Upper lobe of right lung (tissue), 1 donor: ENCODE data around the gene MCCC2. TPM values are rescaled to one million over a fixed set of nuclear protein-coding genes. Genes with fewer than 3 reads are reported as not detected.
"Not testable (repeated sequence)": the region's sequence is repeated elsewhere in the genome, so short reads cannot be mapped to it uniquely, and the experiment has no call there.

Experiments
- ATAC-seq: fragments of 200-7000 bp; cut with Tn5 transposase; one replicate; pipeline ENCODE4 v1.9.1; 2020; ENCODE audit warnings: mild to moderate bottlenecking, moderate library complexity
- DNase-seq: peaks from one replicate; pipeline ENCODE4 v3.0.0-alpha.2; 2020
- H3K27ac ChIP-seq: fragments of 200-600 bp; one replicate; pipeline ENCODE4 v1.8.0; 2022
- H3K27me3 ChIP-seq: fragments of 200-600 bp; one replicate; pipeline ENCODE4 v1.8.0; 2022; ENCODE audit warnings: mild to moderate bottlenecking
- H3K36me3 ChIP-seq: fragments of 200-600 bp; one replicate; pipeline ENCODE4 v1.8.0; 2022
- H3K4me1 ChIP-seq: fragments of 200-600 bp; one replicate; pipeline ENCODE4 v1.8.0; 2022
- H3K4me3 ChIP-seq: fragments of 200-600 bp; one replicate; pipeline ENCODE4 v1.8.0; 2022; ENCODE audit warnings: mild to moderate bottlenecking
- H3K9me3 ChIP-seq: fragments of 200-600 bp; one replicate; pipeline ENCODE4 v1.8.0; 2022
- intact Hi-C: fragments of 100-400 bp; cut with DNase I; formaldehyde crosslinking; loops from one replicate; pipeline ENCODE4 v1.11.0; 2022
- long read RNA-seq: library from polyadenylated mRNA; unstranded; transcript quantifications from one replicate; pipeline ENCODE4 v2.0.0, GENCODE V29; 2021
- total RNA-seq: library from RNA; stranded (reverse); fragmentation: NEBNext Ultra II Directional; extraction: Animal tissue kit (Norgen Biotek cat#: 25700); gene quantifications from one replicate; pipeline ENCODE4 v1.2.1, GENCODE V29; 2021
- TF ChIP-seq, protein P1 (sequence below): fragments of 200-600 bp; IDR thresholded peaks from one replicate; pipeline ENCODE4 v1.8.0; 2022; ENCODE audit warnings: antibody characterized with exemption
- donor health status: DM: no; HTN: yes; CAD: no; lungs with severe emphysema.

Gene MCCC2
- total RNA-seq: 39.9 TPM
- long read RNA-seq, transcript MCCC2-201 (17 exons, 3,665 nt): major isoform, 11 of 21 reads
- long read RNA-seq, partial matches to known transcripts: 1 of 21 reads
- long read RNA-seq, other reads (novel, unspliced or antisense): 9 of 21 reads

GRCh38 chr5:71586941-71587765 is at the start of gene MCCC2:
Gene MCCC2 (plus strand): TSS chr5:71587340. CDS start chr5:71587426, 86 bp downstream.
- TF ChIP-seq, protein P1, sequence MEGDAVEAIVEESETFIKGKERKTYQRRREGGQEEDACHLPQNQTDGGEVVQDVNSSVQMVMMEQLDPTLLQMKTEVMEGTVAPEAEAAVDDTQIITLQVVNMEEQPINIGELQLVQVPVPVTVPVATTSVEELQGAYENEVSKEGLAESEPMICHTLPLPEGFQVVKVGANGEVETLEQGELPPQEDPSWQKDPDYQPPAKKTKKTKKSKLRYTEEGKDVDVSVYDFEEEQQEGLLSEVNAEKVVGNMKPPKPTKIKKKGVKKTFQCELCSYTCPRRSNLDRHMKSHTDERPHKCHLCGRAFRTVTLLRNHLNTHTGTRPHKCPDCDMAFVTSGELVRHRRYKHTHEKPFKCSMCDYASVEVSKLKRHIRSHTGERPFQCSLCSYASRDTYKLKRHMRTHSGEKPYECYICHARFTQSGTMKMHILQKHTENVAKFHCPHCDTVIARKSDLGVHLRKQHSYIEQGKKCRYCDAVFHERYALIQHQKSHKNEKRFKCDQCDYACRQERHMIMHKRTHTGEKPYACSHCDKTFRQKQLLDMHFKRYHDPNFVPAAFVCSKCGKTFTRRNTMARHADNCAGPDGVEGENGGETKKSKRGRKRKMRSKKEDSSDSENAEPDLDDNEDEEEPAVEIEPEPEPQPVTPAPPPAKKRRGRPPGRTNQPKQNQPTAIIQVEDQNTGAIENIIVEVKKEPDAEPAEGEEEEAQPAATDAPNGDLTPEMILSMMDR: no peak
- peaks cover 15% of the 10 kb centered on the region for H3K4me1 ChIP-seq

GRCh38 chr5:71537687-71538086 is 49.5 kb upstream of the MCCC2 start:
- Histone ChIP-seq H3K4me1 (no peaks in the 10 kb centered on the region), H3K27ac (no peak overlapping the region), H3K27me3 (no peaks in the 10 kb centered on the region), H3K4me3 (no peak overlapping the region), H3K36me3 (peaks cover 70% of the 10 kb centered on the region), H3K9me3 (no peaks in the 10 kb centered on the region)
- TF ChIP-seq, protein P1: no peak
- DNase-seq (no peak), ATAC-seq (no peak)
- intact Hi-C loops: no loop called here

More at GRCh38 chr5:71586941-71587765, at the start of gene MCCC2:
- Histone ChIP-seq H3K27ac (peak within 1 kb of the TSS; percentile 88), H3K27me3 (no peaks in the 10 kb centered on the region), H3K36me3 (no peaks in the 10 kb centered on the region), H3K4me3 (peak within 1 kb of the TSS; percentile 69), H3K9me3 (no peaks in the 10 kb centered on the region)
- DNase-seq (peak; percentile 99), ATAC-seq (peak; percentile 100)
- intact Hi-C loops: no loop called here

DNA sequence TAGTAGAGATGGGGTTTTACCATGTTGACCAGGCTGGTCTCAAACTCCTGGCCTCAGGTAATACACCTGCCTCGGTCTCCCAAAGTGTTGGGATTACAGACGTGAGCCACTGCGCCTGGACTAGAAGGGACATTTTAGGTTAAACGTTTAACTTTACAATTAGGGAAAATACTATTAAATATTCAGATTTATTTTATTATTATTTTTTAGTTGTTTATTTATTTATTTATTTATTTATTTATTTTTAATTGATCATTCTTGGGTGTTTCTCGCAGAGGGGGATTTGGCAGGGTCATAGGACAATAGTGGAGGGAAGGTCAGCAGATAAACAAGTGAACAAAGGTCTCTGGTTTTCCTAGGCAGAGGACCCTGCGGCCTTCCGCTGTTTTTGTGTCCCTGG is 36.3 kb upstream of the MCCC2 start:
- H3K36me3 ChIP-seq: peaks cover 82% of the 10 kb centered on the region
- H3K9me3 ChIP-seq: not testable (repeated sequence)

DNA sequence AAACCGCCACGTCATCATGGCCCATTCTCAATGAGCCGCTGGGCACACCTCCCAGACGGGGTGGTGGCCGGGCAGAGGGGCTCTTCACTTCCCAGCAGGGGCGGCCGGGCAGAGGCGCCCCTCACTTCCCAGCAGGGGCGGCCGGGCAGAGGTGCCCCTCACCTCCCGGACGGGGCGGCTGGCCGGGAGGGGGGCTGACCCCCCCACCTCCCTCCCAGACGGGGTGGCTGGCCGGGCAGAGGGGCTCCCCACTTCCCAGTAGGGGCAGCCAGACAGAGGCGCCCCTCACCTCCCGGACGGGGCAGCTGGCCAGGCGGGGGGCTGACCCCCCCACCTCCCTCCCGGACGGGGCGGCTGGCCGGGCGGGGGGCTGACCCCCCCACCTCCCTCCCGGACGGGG is 35.6 kb upstream of the MCCC2 start:
- ATAC-seq, H3K27ac ChIP-seq, H3K27me3 ChIP-seq, intact Hi-C loops, H3K4me3 ChIP-seq, H3K4me1 ChIP-seq, H3K9me3 ChIP-seq, DNase-seq: not testable (repeated sequence)
- peaks cover 80% of the 10 kb centered on the region for H3K36me3 ChIP-seq

More for the DNA sequence above, 36.3 kb upstream of the MCCC2 start:
- H3K27me3 ChIP-seq, ATAC-seq, H3K4me3 ChIP-seq, intact Hi-C loops, DNase-seq, H3K27ac ChIP-seq, H3K4me1 ChIP-seq: not testable (repeated sequence)

- H3K4me1 ChIP-seq, DNase-seq, H3K9me3 ChIP-seq, ATAC-seq, intact Hi-C loops, H3K4me3 ChIP-seq, H3K27me3 ChIP-seq, H3K27ac ChIP-seq: not testable (repeated sequence)
- H3K36me3 ChIP-seq: peaks cover 80% of the 10 kb centered on the region
Observed at GRCh38 chr5:71552026-71552749, 35.0 kb upstream of the MCCC2 start.

DNA sequence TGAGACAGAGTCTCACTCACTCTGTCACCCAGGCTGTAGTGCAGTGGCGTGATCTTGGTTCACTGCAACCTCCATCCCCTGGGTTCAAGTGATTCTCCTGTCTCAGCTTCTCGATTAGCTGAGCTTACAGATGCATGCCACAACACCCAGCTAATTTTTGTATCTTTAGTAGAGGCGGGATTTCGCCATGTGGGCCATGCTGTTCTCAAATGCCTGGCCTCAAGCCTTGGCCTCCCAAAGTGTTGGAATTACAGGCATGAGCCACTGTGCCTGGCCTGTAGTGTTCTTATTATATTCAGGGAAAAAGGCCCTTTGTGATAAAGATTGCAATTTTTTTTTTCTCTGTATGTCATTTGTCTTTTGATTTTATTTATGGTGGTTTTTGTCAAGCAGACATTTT is 24.0 kb upstream of the MCCC2 start:
- Histone ChIP-seq H3K36me3 (peaks cover 89% of the 10 kb centered on the region), H3K4me1 (no peaks in the 10 kb centered on the region), H3K4me3 (no peak overlapping the region), H3K9me3 (no peaks in the 10 kb centered on the region), H3K27ac (no peak overlapping the region), H3K27me3 (no peaks in the 10 kb centered on the region)
- TF ChIP-seq, protein P1: no peak
- ATAC-seq (no peak), DNase-seq (no peak)
- intact Hi-C loops: no loop called here

DNA sequence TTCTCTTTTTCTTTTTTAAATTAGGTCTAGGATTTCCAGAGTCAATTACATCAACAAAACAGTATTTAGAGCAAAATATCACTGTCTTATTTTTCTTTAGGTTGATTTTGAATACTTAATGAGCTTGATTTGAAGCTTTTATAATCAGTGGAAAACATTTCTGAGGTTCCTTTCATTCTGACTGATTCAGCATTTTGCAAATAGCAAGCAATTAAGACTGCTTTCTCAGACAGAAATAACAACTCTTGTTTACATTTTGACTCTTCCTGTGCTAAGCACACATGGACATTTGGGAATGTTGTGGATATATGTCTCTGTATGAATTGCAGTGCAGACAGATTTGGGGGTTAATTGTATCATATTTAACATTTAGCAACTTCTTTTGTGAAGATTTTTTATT is 22.2 kb upstream of the MCCC2 start:
- no peaks in the 10 kb centered on the region for H3K4me1 ChIP-seq
- peaks cover 77% of the 10 kb centered on the region for H3K36me3 ChIP-seq
- no peak for DNase-seq
- H3K9me3 ChIP-seq: no peaks in the 10 kb centered on the region
- H3K4me3 ChIP-seq: no peak overlapping the region
- TF ChIP-seq, protein P1: no peak
- H3K27ac ChIP-seq: no peak overlapping the region
- H3K27me3 ChIP-seq: no peaks in the 10 kb centered on the region
- intact Hi-C loops: no loop called here
- no peak for ATAC-seq
